GM06990 (cell line): ENCODE measurements around the gene OTUB2.

Experiments used
- DNase-seq: peaks from one replicate; pipeline ENCODE4 v3.0.0-alpha.2; 2011; ENCODE audit not compliant: insufficient read length; ENCODE audit errors: extremely low read depth
- H3K27me3 ChIP-seq: replicated peaks from 2 replicates; pipeline ENCODE4 v1.6.0; 2011; ENCODE audit warnings: low read length; ENCODE audit not compliant: control insufficient read depth, insufficient read depth
- H3K36me3 ChIP-seq: 2 replicates; pipeline ENCODE4 v1.5.1; 2011; ENCODE audit warnings: low read length; ENCODE audit not compliant: control insufficient read depth, insufficient read depth
- H3K4me3 ChIP-seq: replicated peaks from 2 replicates; pipeline ENCODE4 v1.5.1; 2011; ENCODE audit warnings: low read depth, mild to moderate bottlenecking, control low read depth, low read length
- CTCF ChIP-seq: IDR thresholded peaks from 2 replicates; pipeline ENCODE4 v1.5.1; 2011; ENCODE audit warnings: low read length, control low read depth, mild to moderate bottlenecking, inconsistent platforms; ENCODE audit not compliant: insufficient read depth, poor library complexity, severe bottlenecking

OTUB2 gene

GRCh38 chr14:94097091-94097490 is 71.0 kb downstream of the OTUB2 start:
- H3K4me3 ChIP-seq: no peak overlapping the region
- TF ChIP-seq CTCF: no peak
- no peak for DNase-seq
- H3K27me3 ChIP-seq: no peaks in the 10 kb centered on the region
- no peaks in the 10 kb centered on the region for H3K36me3 ChIP-seq
